H9 (cell line): Measurements from ENCODE around the gene CYLC1. TPM values are rescaled to one million over a fixed set of nuclear protein-coding genes. Genes with fewer than 3 reads are reported as not detected.

ENCODE experiments used
- DNase-seq: peaks from one replicate; pipeline ENCODE4 v3.0.0-alpha.2; 2017
- H2AFZ ChIP-seq: one replicate; pipeline ENCODE4 v1.6.1; 2013; ENCODE audit warnings: mild to moderate bottlenecking, low read length, control low read depth, moderate library complexity
- H2AK5ac ChIP-seq: 2 replicates; pipeline ENCODE4 v1.6.1; 2013; ENCODE audit warnings: low read length, control low read depth, mixed read lengths; ENCODE audit not compliant: insufficient read length
- H2BK120ac ChIP-seq: one replicate; pipeline ENCODE4 v1.6.1; 2013; ENCODE audit warnings: low read depth, mild to moderate bottlenecking, low read length, control low read depth, inconsistent platforms; ENCODE audit not compliant: poor library complexity, severe bottlenecking
- H2BK12ac ChIP-seq: 2 replicates; pipeline ENCODE4 v1.6.1; 2013; ENCODE audit warnings: low read length, control low read depth, mixed read lengths, low read depth; ENCODE audit not compliant: insufficient read length
- H2BK15ac ChIP-seq: 2 replicates; pipeline ENCODE4 v1.6.1; 2013; ENCODE audit warnings: low read depth, low read length, control low read depth
- H2BK20ac ChIP-seq: one replicate; pipeline ENCODE4 v1.6.1; 2013; ENCODE audit warnings: low read depth, mild to moderate bottlenecking, low read length, control low read depth, inconsistent platforms; ENCODE audit not compliant: poor library complexity, severe bottlenecking
- H2BK5ac ChIP-seq: 2 replicates; pipeline ENCODE4 v1.6.1; 2013; ENCODE audit warnings: low read length, control low read depth, mixed read lengths; ENCODE audit not compliant: insufficient read length
- H3K14ac ChIP-seq: 2 replicates; pipeline ENCODE4 v1.6.1; 2013; ENCODE audit warnings: low read length, control low read depth; ENCODE audit not compliant: insufficient read depth
- H3K18ac ChIP-seq: 2 replicates; pipeline ENCODE4 v1.6.1; 2013; ENCODE audit warnings: low read depth, mild to moderate bottlenecking, mixed read lengths, low read length, control low read depth; ENCODE audit not compliant: insufficient read length
- H3K23ac ChIP-seq: 2 replicates; pipeline ENCODE4 v1.6.1; 2013; ENCODE audit warnings: low read length, control low read depth, mixed read lengths, low read depth; ENCODE audit not compliant: insufficient read length
- H3K23me2 ChIP-seq: 2 replicates; pipeline ENCODE4 v1.6.1; 2013; ENCODE audit warnings: low read depth, mild to moderate bottlenecking, mixed read lengths, low read length, control low read depth; ENCODE audit not compliant: insufficient read length, poor library complexity, severe bottlenecking
- H3K27ac ChIP-seq: 2 replicates; pipeline ENCODE4 v1.5.1; 2013; ENCODE audit warnings: low read length, control low read depth, mixed read lengths, low read depth; ENCODE audit not compliant: insufficient read length
- H3K27me3 ChIP-seq: 2 replicates; pipeline ENCODE4 v1.6.1; 2013; ENCODE audit warnings: low read length, control low read depth, inconsistent platforms; ENCODE audit not compliant: insufficient read depth
- H3K4ac ChIP-seq: 2 replicates; pipeline ENCODE4 v1.6.1; 2013; ENCODE audit warnings: low read depth, mild to moderate bottlenecking, control low read depth, inconsistent platforms, low read length, moderate library complexity
- H3K4me1 ChIP-seq: 2 replicates; pipeline ENCODE4 v1.6.1; 2013; ENCODE audit warnings: low read length, control low read depth, inconsistent platforms; ENCODE audit not compliant: insufficient read depth
- H3K4me2 ChIP-seq: 2 replicates; pipeline ENCODE4 v1.6.1; 2013; ENCODE audit warnings: low read length, control low read depth, mixed read lengths; ENCODE audit not compliant: insufficient read length, insufficient read depth
- H3K56ac ChIP-seq: 2 replicates; pipeline ENCODE4 v1.6.1; 2013; ENCODE audit warnings: low read depth, mild to moderate bottlenecking, mixed read lengths, low read length, control low read depth; ENCODE audit not compliant: insufficient read length
- H3K79me1 ChIP-seq: 2 replicates; pipeline ENCODE4 v1.6.1; 2013; ENCODE audit warnings: low read depth, mild to moderate bottlenecking, moderate library complexity, low read length, control low read depth, inconsistent platforms; ENCODE audit not compliant: insufficient read depth, poor library complexity, severe bottlenecking
- H3K79me2 ChIP-seq: 2 replicates; pipeline ENCODE4 v1.6.1; 2013; ENCODE audit warnings: low read length, control low read depth, inconsistent platforms; ENCODE audit not compliant: insufficient read depth
- H3K9ac ChIP-seq: 2 replicates; pipeline ENCODE4 v1.6.1; 2013; ENCODE audit warnings: low read length, control low read depth, mixed read lengths; ENCODE audit not compliant: insufficient read length; ENCODE audit errors: extremely low read depth
- H3K9me3 ChIP-seq: one replicate; pipeline ENCODE4 v1.6.1; 2013; ENCODE audit warnings: low read depth, low read length, inconsistent platforms; ENCODE audit not compliant: control insufficient read depth
- H3T11ph ChIP-seq: one replicate; pipeline ENCODE4 v1.6.1; 2013; ENCODE audit warnings: mild to moderate bottlenecking, low read length, control low read depth, inconsistent platforms
- H4K20me1 ChIP-seq: one replicate; pipeline ENCODE4 v1.6.1; 2013; ENCODE audit not compliant: control insufficient read depth, insufficient read length, insufficient read depth
- H4K5ac ChIP-seq: 2 replicates; pipeline ENCODE4 v1.6.1; 2013; ENCODE audit warnings: low read depth, mild to moderate bottlenecking, mixed read lengths, low read length, control low read depth; ENCODE audit not compliant: insufficient read length
- H4K8ac ChIP-seq: replicated peaks from 2 replicates; pipeline ENCODE4 v1.6.1; 2013; ENCODE audit warnings: low read length, control low read depth, mixed read lengths, low read depth; ENCODE audit not compliant: insufficient read length
- H4K91ac ChIP-seq: 2 replicates; pipeline ENCODE4 v1.6.1; 2013; ENCODE audit warnings: low read depth, mild to moderate bottlenecking, moderate library complexity, mixed read lengths, low read length, control low read depth; ENCODE audit not compliant: insufficient read length
- H3K27ac Mint-ChIP-seq, 3 experiments: 2 replicates in 2 of 3; 3 replicates in 1 of 3; pipeline ENCODE4 v1.8.0; 2020 to 2021; ENCODE audit warnings: mixed read lengths in 3 of 3, mild to moderate bottlenecking in 1 of 3, moderate library complexity in 1 of 3
- H3K27me3 Mint-ChIP-seq: 2 replicates; pipeline ENCODE4 v1.8.0; 2021; ENCODE audit warnings: low read depth, mild to moderate bottlenecking, moderate library complexity, mixed read lengths
- H3K36me3 Mint-ChIP-seq, 3 experiments: 2 replicates in 2 of 3; 3 replicates in 1 of 3; pipeline ENCODE4 v1.8.0; 2020 to 2021; ENCODE audit warnings: low read depth in 3 of 3, mixed read lengths in 3 of 3; ENCODE audit not compliant: insufficient read depth in 1 of 3
- H3K4me1 Mint-ChIP-seq, 2 experiments: 2 replicates each; pipeline ENCODE4 v1.8.0; 2020; ENCODE audit warnings: mixed read lengths in 2 of 2
- H3K4me3 Mint-ChIP-seq, 2 experiments: 2 replicates in 1 of 2; 3 replicates in 1 of 2; pipeline ENCODE4 v1.8.0; 2020 to 2021; ENCODE audit warnings: mild to moderate bottlenecking in 2 of 2, mixed read lengths in 2 of 2, moderate library complexity in 1 of 2
- H3K9me3 Mint-ChIP-seq, 2 experiments: 2 replicates in 1 of 2; 3 replicates in 1 of 2; pipeline ENCODE4 v1.8.0; 2020; ENCODE audit warnings: mild to moderate bottlenecking in 2 of 2, mixed read lengths in 2 of 2, moderate library complexity in 1 of 2
- WGBS: extraction: QIAGEN DNeasy Blood & Tissue Kit; methylation state at CpG from one replicate; pipeline ENCODE4 v1.1.7; 2013; ENCODE audit warnings: missing lambda C conversion rate, low lambda C conversion rate, mixed read lengths; ENCODE audit not compliant: insufficient read length; ENCODE audit errors: extremely low coverage; 5-methylcytosine and 5-hydroxymethylcytosine counted together
- long read RNA-seq: library from polyadenylated mRNA; unstranded; transcript quantifications from one replicate; pipeline ENCODE4 v2.0.0, GENCODE V29; 2020
- total RNA-seq: library from RNA; stranded (reverse); gene quantifications from 2 replicates; pipeline ENCODE4 v1.2.1, GENCODE V29; 2021
- TF ChIP-seq, protein P1 (sequence below): fragments of 200-600 bp; sonication (generic); conservative IDR thresholded peaks from 3 replicates; pipeline ENCODE4 v1.8.0; 2021; ENCODE audit warnings: antibody characterized with exemption, mild to moderate bottlenecking

CYLC1 gene, protein sequence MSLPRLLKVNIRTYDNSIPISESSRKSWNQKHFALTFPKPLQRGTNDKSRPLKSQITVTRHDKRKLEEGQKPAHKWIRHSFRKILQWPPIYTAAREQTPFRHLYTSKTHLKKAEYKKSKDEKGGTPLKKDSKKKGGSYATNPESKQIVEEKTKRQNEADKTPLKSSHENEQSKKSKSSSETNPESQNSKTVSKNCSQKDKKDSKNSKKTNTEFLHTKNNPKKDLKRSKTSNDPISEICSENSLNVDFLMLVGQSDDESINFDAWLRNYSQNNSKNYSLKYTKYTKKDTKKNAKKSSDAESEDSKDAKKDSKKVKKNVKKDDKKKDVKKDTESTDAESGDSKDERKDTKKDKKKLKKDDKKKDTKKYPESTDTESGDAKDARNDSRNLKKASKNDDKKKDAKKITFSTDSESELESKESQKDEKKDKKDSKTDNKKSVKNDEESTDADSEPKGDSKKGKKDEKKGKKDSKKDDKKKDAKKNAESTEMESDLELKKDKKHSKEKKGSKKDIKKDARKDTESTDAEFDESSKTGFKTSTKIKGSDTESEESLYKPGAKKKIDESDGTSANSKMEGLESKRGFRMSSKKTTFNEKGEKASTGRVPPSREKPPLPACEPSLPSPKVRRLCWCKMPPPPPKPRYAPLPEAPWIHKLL
- not detected in 2 replicates for total RNA-seq
- long read RNA-seq, result 0 reads

GRCh38 chrX:83860846-83861245 lies at the start of gene CYLC1:
CYLC1 (plus strand) TSS chrX:83861146; CDS start chrX:83861183, 37 bp downstream.
- Histone ChIP-seq H3K9ac (no peak within 1 kb of the TSS), H3K23me2 (no peaks in the 10 kb centered on the region), H3K9me3 (no peaks in the 10 kb centered on the region), H4K91ac (no peak within 1 kb of the TSS), H2BK20ac (no peak within 1 kb of the TSS), H3K14ac (no peak within 1 kb of the TSS), H3T11ph (no peak within 1 kb of the TSS), H3K79me2 (no peaks in the 10 kb centered on the region), H2AK5ac (no peak within 1 kb of the TSS), H2AFZ (no peak within 1 kb of the TSS), H3K27ac (no peak within 1 kb of the TSS), H4K5ac (no peak within 1 kb of the TSS), H3K23ac (no peak within 1 kb of the TSS), H4K20me1 (no peaks in the 10 kb centered on the region), H2BK15ac (no peak within 1 kb of the TSS), H3K27me3 (no peaks in the 10 kb centered on the region), H3K4ac (no peak within 1 kb of the TSS), H4K8ac (no peak within 1 kb of the TSS), H3K18ac (no peak within 1 kb of the TSS), H2BK12ac (no peak within 1 kb of the TSS), H3K4me2 (no peak within 1 kb of the TSS), H2BK5ac (no peak within 1 kb of the TSS), H3K56ac (no peak within 1 kb of the TSS), H3K4me1 (no peaks in the 10 kb centered on the region), H3K79me1 (no peaks in the 10 kb centered on the region), H2BK120ac (no peak within 1 kb of the TSS)
- TF ChIP-seq, protein P1, sequence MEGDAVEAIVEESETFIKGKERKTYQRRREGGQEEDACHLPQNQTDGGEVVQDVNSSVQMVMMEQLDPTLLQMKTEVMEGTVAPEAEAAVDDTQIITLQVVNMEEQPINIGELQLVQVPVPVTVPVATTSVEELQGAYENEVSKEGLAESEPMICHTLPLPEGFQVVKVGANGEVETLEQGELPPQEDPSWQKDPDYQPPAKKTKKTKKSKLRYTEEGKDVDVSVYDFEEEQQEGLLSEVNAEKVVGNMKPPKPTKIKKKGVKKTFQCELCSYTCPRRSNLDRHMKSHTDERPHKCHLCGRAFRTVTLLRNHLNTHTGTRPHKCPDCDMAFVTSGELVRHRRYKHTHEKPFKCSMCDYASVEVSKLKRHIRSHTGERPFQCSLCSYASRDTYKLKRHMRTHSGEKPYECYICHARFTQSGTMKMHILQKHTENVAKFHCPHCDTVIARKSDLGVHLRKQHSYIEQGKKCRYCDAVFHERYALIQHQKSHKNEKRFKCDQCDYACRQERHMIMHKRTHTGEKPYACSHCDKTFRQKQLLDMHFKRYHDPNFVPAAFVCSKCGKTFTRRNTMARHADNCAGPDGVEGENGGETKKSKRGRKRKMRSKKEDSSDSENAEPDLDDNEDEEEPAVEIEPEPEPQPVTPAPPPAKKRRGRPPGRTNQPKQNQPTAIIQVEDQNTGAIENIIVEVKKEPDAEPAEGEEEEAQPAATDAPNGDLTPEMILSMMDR, result no peak
- Mint-ChIP-seq H3K4me1 (no peaks in the 10 kb centered on the region), H3K36me3 (peaks cover 0 to 2% (median 0%) of the 10 kb centered on the region in 3 experiments; a peak in 2 of 7 replicates), H3K27me3 (no peaks in the 10 kb centered on the region; the same call in 1 of the 2 replicates), H3K27ac (no peak within 1 kb of the TSS), H3K9me3 (peaks cover 37 to 63% of the 10 kb centered on the region in 2 experiments), H3K4me3 (no peak within 1 kb of the TSS)
- WGBS, result no CpG with 5 or more reads among the region's 1 CpG
- DNase-seq, result no peak
